NCI-H2029 treated with DMSO at 0.1 percent for 48 hours (cell line): Measurements from ENCODE around the gene CDKAL1.

ENCODE experiments used
- DNase-seq: peaks from one replicate; lab custom pipeline; 2025; lab: John Stamatoyannopoulos, UW

The CDKAL1 gene

DNA sequence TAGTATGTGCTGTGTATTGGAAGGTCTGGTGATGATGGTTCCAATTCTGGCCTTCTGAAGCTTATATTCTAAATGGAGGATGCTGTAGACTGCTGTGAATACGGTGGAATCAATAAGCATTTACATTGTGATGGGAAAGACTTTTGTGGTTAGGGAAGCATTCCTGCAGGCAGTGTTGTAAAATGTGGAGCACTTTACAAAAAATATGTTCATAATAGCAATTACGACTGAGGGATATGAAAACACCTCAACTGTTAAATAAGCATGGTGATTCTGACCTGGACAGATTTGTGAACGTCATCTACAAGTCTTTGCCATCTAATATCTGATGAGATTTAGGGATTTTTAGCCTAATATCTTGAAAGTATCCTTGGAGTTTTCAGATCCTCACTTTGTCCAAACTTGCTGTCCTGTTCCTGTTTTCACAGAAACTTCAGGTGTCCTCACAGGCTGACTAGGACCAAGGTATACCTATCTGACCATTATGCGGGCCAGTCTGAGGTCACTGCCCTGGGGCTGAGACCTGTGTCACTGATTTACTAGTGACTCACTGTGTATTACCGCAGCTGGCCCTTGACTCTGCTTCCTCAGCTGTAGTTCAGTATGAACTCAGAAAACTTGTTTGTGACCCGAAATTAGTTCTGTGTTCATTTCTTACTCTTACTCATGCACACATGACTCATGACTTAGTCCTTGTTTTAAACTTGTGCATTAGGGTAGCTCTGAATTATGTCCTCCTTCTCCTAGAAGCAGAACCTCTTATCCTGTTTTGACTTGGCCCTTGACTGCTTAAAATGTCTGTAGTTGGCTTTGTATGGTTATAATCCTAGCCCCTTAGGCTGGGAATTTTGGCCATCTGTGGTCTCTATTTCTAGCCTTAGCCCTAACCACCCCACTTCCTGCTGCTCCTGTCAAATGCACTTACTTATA is 343.0 kb downstream of the CDKAL1 start:
- DNase-seq = no peak

DNA sequence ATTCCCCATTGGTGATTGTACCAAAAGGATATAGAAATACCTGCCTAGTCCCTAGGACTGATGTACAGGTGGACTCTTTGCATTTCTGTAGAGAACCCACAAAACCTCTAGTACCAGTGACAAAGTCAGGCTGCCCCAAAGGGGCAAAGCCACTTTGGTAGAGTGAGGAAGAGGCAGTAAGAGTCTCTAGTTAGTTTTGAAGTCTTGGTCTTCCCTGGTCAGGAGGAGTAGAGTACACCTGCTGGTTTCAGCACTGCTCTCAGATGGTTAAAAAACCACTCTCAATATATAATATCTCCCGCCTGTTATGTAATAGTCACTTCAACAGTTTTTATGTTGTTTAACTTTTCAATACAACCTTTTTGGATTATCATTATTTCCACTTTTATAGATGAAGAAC is 344.9 kb downstream of the CDKAL1 start:
- DNase-seq = no peak

DNA sequence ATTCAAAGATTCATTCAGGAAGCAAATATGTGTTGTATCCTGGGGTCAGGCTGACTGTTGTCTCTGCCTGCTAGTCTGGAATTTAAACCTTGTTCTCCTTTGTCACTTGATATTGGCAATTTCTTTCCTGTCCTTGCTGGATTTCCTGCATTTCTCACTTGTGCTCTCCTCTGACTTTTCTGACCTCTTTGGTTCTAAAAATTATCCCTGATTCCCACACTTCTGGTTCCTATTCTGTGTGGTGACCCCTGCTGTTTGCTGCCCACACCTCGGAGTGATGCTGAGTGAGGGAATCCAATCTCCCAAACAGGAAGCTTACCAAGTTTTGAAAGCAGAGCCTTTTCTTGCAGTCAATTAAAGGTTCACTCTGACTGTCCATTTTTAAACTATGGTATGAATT is 345.3 kb downstream of the CDKAL1 start:
- no peak for DNase-seq

DNA sequence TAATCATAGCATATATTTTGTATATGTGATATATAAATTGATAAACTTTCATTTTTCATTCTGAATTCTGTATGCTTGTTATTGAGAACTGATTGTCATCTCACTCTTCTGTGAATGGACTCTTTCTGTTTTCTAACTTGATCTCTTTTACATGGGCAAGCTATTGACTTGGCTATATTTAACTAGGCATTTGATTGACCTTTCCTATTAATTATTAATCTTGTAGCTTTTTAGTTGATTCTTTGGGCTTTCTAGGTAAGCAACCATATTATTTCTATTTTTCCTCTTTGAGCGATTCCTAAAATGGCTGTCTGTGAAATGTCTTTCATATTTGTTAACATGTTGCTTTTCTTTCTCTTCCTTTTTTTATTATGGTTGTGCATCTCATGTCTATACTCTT is 347.1 kb downstream of the CDKAL1 start:
- DNase-seq = no peak

DNA sequence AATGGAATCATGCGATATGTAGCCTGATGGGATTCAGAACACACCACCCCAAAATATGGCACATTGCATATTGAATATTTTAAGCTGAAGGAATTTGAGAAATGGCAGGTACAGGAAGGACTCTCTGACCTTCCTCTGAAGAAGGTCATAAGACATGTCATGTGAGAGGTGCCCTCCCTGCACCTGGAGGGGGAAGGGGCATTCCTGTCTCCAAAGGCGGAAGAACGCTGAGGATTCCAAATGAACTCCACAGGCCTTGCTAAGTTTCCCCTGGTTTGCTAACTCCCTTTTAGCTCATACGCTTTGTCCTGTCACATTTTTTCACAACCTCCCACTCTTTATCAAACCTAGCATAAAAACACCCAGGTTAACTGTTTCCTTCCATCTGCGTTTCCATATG is 347.8 kb downstream of the CDKAL1 start:
- DNase-seq = no peak

DNA sequence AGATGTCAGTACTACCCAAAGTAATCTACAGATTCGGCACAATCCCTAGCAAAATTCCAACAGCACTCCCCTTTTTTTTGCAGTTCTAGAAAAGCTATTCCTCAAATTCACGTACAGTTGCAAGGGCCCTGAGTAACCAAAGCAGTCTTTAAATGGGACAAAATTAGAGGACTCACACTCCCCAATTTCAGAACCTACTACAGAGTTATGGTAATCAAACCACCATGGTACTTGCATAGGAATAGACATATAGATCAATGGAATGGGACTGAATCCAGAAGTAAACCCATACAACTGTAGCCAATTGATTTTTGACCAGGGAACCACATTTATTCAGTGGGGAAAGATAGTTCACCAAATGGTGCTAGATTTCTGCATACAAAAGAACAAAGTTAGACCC is 350.8 kb downstream of the CDKAL1 start:
- DNase-seq = no peak

DNA sequence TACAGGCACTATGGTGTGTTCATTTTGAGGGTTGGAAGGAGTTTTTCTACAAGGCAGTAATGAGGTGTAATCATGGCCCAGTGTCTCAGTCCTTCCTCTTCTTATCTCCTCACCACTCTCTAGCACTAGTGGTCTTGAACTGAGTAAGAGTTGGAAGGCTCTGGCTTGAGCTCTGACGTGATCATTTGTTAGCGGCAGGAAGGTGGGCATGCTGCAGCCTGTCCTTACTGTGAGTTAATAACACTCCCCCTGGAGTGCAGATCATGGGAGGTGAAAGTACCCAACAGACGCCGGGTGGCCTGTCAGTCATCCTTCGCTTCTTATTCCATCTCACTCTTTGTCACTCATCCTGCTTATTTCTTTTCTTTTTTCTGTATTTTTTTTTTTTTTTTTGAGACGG is 356.9 kb downstream of the CDKAL1 start:
- DNase-seq = no peak

DNA sequence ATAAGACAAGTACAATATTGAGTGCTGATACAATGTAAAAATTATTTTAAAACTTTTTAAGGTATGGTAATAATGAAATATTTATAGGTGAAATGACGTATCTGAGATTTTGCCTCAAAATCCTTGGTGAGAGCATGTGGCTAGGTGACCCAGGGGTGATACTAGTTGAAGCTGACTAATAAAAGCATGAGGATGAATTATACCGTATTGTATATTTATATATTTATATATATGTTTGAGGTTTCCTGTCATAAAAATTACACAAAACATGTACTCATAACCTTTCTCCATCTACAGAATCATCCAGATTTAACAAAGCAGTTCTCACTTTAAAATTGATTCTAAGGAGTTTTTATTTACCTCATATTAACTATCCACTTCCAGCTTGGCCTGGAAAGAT is 358.1 kb downstream of the CDKAL1 start:
- no peak for DNase-seq

DNA sequence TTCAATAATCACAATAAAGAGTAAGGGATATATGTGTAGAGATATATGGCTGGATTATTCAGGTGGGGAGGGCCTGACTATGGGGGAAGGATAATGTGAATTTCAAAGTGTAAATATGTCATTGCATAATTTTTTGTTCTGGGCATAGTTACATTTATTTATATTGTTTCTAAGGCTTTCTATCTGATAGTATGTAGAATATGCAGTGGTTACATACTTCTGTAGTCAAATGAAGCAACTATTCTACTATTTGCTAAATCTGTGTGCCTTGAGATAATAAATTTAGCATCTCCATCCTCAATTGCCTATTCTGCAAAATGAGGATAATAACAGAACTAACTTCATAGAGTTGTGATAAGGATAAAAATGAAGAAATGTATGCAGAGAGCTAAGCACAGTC is 359.2 kb downstream of the CDKAL1 start:
- no peak for DNase-seq

DNA sequence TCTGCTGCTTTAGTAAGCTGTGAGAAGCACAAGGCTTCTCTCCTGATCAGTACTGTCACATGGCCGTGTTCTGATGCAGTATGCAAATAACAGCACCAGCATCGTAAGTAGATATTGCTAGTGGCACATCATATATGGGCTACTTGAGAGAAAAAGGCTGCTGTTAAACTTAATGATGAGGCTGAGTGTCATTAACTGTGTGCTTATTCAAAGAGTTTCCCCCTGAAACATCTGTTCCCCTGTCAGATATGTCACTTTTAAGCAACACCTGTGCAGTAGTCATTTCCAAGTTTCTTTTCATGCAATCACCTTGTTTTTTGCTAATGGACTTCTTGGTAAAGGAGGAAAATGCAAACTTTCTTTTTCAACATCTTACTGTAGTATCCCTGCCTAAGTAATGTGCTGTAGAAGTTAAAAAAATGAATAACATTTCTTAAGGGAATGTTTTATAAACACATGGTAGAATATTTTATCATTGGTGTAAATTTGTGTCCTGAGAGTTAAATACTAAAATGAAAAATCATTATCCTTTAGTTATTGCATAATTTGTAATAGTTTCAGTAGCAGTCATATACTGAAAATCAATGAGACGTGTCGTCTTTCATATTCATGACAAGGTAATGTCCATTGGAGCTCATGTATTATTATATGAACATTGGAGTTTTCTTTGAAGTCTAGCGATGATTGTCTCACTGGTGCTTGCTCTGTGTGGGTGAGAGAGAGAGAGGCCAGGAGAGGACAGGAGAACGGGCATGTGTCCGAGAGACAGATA is 366.3 kb downstream of the CDKAL1 start:
- DNase-seq = no peak

DNA sequence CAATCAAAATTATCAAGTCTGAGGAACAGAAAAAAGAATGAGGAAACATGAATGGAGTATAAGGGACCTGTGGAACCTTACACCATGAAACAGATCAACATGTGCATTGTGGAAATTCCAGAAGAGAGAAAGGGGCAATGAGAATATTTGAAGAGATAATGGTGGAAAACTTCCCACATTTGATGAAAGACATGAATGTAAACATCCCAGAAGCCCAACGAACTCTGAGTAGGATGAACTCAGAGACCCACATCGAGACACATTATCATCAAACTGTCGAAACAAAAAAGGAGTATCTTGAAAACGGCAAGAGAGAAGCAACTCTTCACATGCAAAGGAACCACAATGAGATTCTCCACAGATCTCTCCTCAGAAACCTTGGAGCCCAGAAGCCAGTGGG is 371.1 kb downstream of the CDKAL1 start:
- DNase-seq = no peak

DNA sequence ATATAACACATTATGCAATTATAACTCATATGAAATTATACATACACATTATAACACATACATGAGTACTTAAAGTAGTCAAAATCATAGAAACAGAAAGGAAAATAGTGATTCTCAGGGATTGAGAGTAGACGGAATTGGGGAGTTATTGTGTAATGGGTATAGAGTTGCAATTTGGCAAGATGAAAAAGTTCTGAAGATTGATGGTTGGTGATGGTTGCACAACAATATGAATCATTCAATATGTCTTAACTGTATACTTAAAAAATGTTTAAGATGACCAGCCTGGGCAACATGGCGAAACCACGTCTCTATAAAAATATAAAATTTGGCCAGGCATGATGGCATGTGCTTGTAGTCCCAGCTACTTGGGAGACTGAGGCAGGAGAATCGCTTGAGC is 372.7 kb downstream of the CDKAL1 start:
- DNase-seq = no peak

DNA sequence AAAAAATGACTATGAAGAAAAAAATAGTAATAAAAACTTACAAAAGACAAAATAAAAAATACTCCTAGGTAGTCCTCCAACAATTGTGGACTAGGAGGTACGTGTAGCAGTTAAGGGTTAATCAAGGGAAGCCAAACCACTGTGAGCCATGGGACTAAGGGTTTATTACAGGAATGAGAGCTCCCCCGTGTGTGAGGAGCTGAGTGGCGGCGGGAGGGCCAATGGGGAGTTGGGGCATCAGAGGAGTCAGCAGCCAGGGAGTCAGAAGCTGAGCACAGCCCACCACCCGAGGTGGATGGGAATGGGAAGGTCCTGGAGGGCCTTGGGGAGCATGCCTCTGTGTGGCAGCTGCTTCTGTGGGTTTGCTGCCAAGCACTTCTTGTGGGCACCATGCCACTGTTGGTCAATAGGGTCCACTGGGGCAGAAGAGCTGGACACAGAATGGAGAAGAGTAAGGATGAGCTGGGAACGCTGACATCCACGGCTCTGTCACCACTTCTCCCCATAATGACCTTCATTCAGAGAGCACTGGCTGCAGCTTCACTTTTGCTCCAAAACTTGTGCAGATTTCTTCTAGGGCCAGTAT is 373.3 kb downstream of the CDKAL1 start:
- no peak for DNase-seq

DNA sequence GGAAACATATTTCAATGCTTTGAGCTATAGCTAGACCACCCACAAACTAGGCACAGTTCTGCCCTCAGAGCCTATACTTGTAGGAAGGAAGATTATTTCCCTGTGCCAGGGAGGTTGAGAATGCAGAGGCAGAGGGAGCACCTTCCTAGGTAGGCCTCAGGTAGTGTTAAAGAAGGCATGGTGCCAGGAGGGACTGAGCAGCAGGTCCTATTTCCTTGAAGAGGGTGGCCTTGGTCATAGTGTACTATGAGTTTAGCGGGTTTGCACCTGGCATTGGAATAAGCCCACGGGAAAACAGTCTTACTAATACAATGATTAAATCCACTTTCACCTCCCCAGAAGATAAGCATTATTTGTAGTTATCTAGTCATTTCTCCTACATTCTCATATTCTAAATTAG is 375.4 kb downstream of the CDKAL1 start:
- DNase-seq = peak; percentile 90

DNA sequence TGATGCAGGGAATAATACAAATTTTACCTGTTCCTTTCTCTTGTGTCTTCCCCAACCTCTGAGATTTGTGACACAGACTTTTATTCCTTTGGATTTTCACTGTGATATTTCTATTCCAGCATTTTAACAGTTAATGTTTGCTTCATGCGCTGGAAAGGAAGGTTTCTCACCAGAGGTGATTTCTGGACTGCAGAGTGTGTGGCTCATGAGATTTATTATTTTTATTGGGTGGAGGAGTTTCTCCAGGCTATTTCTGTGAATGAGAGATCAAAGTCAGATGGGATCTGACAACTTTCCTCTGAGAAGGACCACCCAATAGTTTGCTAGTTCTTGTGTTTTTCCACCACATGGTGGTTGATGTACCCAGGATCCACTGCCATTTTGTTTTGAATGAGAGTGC is 377.5 kb downstream of the CDKAL1 start:
- no peak for DNase-seq

DNA sequence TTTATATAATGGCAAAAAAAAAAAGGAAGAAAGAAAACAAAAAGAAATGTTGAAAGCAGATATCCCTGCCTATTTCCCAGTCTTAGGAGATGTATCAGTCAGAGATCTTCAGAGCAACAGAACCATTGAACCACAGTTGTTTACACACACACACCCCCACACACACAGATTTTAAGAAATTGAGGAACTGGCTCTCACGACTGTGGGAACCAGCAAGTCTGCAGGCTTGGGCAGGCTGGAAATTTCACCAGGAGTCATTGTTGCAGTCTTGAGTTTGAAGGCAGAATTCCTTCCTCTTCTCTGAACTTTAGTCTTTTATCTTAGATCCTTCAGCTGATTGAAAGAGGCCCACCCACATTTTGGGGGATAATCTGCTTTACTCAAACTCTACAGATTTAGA is 380.9 kb downstream of the CDKAL1 start:
- no peak for DNase-seq

DNA sequence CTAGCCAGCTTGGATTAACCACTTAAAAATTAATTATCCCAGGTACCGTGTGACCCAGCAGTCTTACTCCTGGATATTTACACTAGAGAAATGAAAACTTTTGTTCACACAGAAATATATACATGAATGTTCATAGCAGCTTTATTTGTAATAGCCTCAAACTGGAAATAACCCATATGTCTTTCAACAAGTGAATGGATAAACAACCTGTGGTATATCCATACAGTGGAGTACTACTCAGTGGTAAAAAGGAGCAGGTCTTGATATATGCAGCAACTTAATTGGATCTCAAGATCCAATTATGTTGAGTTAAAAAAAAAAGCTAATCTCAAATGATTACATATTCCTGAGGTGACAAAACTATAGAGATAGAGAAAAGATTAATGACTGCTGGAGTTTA is 381.4 kb downstream of the CDKAL1 start:
- DNase-seq = no peak

DNA sequence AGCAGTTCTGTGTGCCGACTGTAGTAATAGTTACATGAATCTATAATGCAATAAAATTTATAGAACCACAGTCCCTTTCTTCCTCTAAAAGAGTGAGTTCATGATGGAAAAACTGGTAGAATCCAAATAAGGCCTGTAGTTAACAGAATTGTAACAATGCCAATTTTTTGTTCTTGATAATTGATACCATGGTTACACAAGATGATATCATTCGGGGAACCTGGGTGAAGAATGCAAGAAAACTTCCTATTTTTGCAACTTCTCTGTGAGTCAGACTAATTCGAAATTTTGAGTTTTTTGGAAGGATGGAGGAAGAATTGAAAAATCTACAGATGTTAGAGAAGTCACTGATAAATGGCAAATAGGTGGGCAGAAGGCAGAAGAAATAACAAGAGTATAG is 381.8 kb downstream of the CDKAL1 start:
- DNase-seq = no peak

DNA sequence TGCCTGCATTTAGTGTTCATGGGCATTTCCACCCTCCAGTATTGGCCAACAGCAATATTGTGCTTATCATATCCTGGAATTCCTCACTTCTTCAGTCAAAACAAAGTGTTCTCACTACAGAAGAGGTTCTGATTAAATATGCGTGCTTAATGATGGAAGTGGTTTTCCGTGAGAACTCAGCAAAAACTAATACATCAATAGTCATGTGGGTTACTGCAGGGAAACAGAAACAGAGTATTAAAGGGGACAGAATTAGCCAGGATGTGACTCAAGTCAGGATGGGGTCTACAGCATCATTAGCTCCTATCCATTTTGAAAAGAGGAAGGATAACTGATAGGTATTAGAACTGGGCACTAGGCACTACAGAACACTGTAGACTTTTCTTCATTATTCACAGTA is 384.6 kb downstream of the CDKAL1 start:
- no peak for DNase-seq

DNA sequence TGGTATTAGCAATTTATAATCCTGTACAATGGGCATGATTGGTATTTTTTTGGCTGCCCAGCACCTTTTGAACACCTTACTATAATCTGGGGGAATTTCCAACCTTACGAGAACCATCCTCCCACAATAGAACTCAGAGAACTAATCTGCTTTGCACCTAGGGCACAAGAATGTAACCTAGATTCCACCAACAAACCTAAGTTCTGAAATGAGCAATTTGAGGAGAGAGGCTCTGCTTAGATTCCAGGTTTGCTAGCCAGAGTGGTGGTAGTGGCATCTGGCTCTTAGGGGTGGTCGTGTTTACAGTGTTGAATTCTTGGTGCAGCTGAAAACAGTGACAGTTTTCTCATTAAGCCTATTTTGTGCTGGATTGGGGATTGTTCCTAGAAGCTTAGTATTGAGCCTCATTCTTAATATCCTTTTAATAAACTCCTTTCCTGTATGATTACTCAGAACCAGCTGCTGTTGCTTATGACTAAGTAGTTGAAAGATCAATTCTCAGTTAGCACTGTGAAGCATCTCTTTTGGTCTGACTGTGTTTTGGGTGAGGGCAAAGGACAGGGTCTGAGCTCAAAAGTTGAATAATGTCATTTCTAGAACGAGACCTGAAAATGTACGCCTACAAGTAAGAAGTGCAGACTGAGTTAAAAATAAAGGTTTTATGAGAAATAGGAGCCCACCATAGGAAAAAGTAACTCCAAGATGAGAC is 385.6 kb downstream of the CDKAL1 start:
- DNase-seq = no peak

DNA sequence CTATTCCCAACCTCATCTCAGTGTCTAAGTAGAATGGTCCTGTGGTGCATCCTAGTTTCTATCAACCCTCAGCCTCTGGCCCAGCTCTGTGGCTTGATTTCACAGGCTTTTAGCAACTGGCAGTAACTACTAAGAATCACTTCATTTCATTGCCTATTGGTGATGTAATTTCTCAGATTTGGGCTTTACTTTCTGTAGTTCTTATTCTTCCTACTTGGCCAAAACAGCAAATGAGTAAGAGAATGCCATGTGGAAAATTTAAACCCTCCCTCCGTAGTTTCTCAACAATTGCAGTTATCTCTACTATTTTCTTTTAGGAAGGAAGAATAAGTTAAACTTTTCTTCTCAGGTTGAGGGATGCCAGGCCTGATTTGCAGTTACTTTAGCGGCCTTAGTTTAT is 387.3 kb downstream of the CDKAL1 start:
- no peak for DNase-seq

DNA sequence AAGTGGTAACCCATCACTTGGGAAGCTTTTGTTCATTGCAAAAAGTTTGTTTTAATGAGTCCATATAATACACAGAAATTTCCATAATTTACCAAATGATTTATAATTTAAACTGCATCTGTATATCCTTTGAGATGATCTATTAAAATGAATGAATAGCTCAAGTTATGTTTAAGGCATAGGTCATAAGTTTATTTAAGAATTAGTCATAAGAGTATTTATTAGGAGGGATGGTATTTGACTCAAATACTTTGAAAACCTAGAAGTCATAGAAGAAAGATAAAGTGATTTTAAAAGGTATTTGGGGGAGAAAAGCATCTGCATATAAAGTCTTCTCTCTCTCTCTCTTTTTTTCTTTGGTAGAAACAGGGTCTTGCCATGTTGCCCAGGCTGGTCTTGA is 388.5 kb downstream of the CDKAL1 start:
- no peak for DNase-seq
